IMR-90 (cell line): ENCODE results near the gene EYS. TPM values are rescaled to one million over a fixed set of nuclear protein-coding genes. Genes with fewer than 3 reads are reported as not detected.

Source experiments
- ATAC-seq: fragments of 200-7000 bp; cut with Tn5 transposase; 2 replicates; pipeline ENCODE4 v1.9.1; 2020; ENCODE audit warnings: low read depth, mild to moderate bottlenecking, moderate library complexity
- BruUV-seq: library from RNA; stranded (reverse); fragments of 400-500 nt; replicated peaks from 2 replicates; lab custom pipeline; 2021; lab: Mats Ljungman, UMichigan
- CTCF ChIA-PET: fragments of 300-600 bp; formaldehyde crosslinking; extraction: SDS; loops from one replicate; lab custom pipeline; 2021; ENCODE audit warnings: antibody characterized with exemption; lab: Yijun Ruan, JAX
- POLR2A ChIA-PET: fragments of 300-600 bp; sonication (Branson Sonifier 250); formaldehyde crosslinking; loops from one replicate; lab custom pipeline; 2022; ENCODE audit warnings: antibody characterized with exemption; ENCODE audit not compliant: unreplicated experiment; lab: Charles Lee
- DNase-seq: peaks from one replicate; pipeline ENCODE4 v3.0.0; 2013
- H2AFZ ChIP-seq: replicated peaks from 2 replicates; pipeline ENCODE3; 2013; ENCODE audit warnings: low read length, mild to moderate bottlenecking; ENCODE audit not compliant: poor library complexity
- H2AK5ac ChIP-seq: 2 replicates; pipeline ENCODE4 v1.6.1; 2013; ENCODE audit warnings: low read depth, low read length, inconsistent platforms
- H2AK9ac ChIP-seq: replicated peaks from 2 replicates; pipeline ENCODE3; 2013; ENCODE audit warnings: mild to moderate bottlenecking, low read depth, low read length, moderate library complexity; ENCODE audit not compliant: poor library complexity
- H2BK120ac ChIP-seq: 2 replicates; pipeline ENCODE4 v1.6.1; 2013; ENCODE audit warnings: low read depth, low read length, inconsistent platforms
- H2BK15ac ChIP-seq: 3 replicates; pipeline ENCODE4 v1.6.1; 2013; ENCODE audit warnings: low read depth, low read length, inconsistent platforms
- H2BK20ac ChIP-seq: 2 replicates; pipeline ENCODE4 v1.6.1; 2013; ENCODE audit warnings: low read depth, mild to moderate bottlenecking, inconsistent platforms, low read length, moderate library complexity
- H2BK5ac ChIP-seq: 2 replicates; pipeline ENCODE4 v1.6.1; 2013; ENCODE audit warnings: mild to moderate bottlenecking, low read depth, low read length, inconsistent platforms; ENCODE audit not compliant: poor library complexity, severe bottlenecking
- H3K14ac ChIP-seq: replicated peaks from 2 replicates; pipeline ENCODE4 v1.6.1; 2013; ENCODE audit warnings: low read depth, low read length, inconsistent platforms
- H3K18ac ChIP-seq: 2 replicates; pipeline ENCODE4 v1.6.1; 2013; ENCODE audit warnings: low read depth, low read length, control low read depth
- H3K23ac ChIP-seq: 2 replicates; pipeline ENCODE4 v1.6.1; 2013; ENCODE audit warnings: low read depth, low read length, inconsistent platforms
- H3K27ac ChIP-seq: 2 replicates; pipeline ENCODE4 v1.5.1; 2013; ENCODE audit warnings: mild to moderate bottlenecking, control low read depth, low read length; ENCODE audit not compliant: insufficient read depth
- H3K27me3 ChIP-seq: 2 replicates; pipeline ENCODE4 v1.6.1; 2013; ENCODE audit warnings: low read length; ENCODE audit not compliant: control insufficient read depth, insufficient read depth
- H3K36me3 ChIP-seq: 2 replicates; pipeline ENCODE4 v1.6.1; 2013; ENCODE audit warnings: low read length, mixed read lengths; ENCODE audit not compliant: control insufficient read depth, insufficient read depth
- H3K4ac ChIP-seq: 2 replicates; pipeline ENCODE4 v1.6.1; 2013; ENCODE audit warnings: low read depth, low read length, inconsistent platforms
- H3K4me1 ChIP-seq: 2 replicates; pipeline ENCODE4 v1.6.1; 2013; ENCODE audit warnings: low read length, mixed read lengths; ENCODE audit not compliant: control insufficient read depth, insufficient read depth
- H3K4me2 ChIP-seq: 2 replicates; pipeline ENCODE4 v1.6.1; 2013; ENCODE audit warnings: low read depth, mild to moderate bottlenecking, control low read depth, low read length, moderate library complexity
- H3K4me3 ChIP-seq: 2 replicates; pipeline ENCODE4 v1.5.1; 2013; ENCODE audit warnings: low read depth, mild to moderate bottlenecking, control low read depth, low read length, moderate library complexity; ENCODE audit not compliant: insufficient read depth
- H3K56ac ChIP-seq: 2 replicates; pipeline ENCODE4 v1.6.1; 2013; ENCODE audit warnings: low read length, inconsistent platforms; ENCODE audit not compliant: insufficient read depth; ENCODE audit errors: extremely low read depth
- H3K79me1 ChIP-seq, 2 experiments: 2 replicates each; pipeline ENCODE4 v1.6.1; 2013; ENCODE audit warnings: low read length in 2 of 2, inconsistent platforms in 1 of 2, low read depth in 1 of 2
- H3K9ac ChIP-seq: 2 replicates; pipeline ENCODE4 v1.6.1; 2013; ENCODE audit warnings: low read depth, low read length, control low read depth
- H3K9me1 ChIP-seq: 2 replicates; pipeline ENCODE4 v1.6.1; 2013; ENCODE audit warnings: low read length, inconsistent platforms; ENCODE audit not compliant: insufficient read depth
- H3K9me3 ChIP-seq: 2 replicates; pipeline ENCODE4 v1.6.1; 2013; ENCODE audit warnings: low read length; ENCODE audit not compliant: control insufficient read depth, insufficient read depth
- H4K20me1 ChIP-seq: 2 replicates; pipeline ENCODE4 v1.6.1; 2013; ENCODE audit warnings: low read length, inconsistent platforms; ENCODE audit not compliant: insufficient read depth
- H4K5ac ChIP-seq: 2 replicates; pipeline ENCODE4 v1.6.1; 2013; ENCODE audit warnings: mild to moderate bottlenecking, low read depth, low read length, control low read depth
- H4K8ac ChIP-seq, 2 experiments: 2 replicates each; pipeline ENCODE4 v1.6.1; 2013; ENCODE audit warnings: low read depth in 2 of 2, low read length in 2 of 2, control low read depth in 1 of 2, inconsistent platforms in 1 of 2
- H4K91ac ChIP-seq: 2 replicates; pipeline ENCODE4 v1.6.1; 2013; ENCODE audit warnings: low read depth, low read length, inconsistent platforms; ENCODE audit not compliant: insufficient read depth
- USF2 ChIP-seq: fragments of 150-350 bp; IDR thresholded peaks from 2 replicates; pipeline ENCODE4 v1.6.1; 2017; ENCODE audit warnings: mild to moderate bottlenecking, antibody characterized with exemption, low read length, low read depth
- WGBS, 2 experiments: methylation state at CpG; one replicate each; pipeline versions ENCODE4 v1.1.5 to v1.1.7; 2013; ENCODE audit warnings: missing lambda C conversion rate in 2 of 2; ENCODE audit not compliant: insufficient read length in 1 of 2; ENCODE audit errors: extremely low coverage in 2 of 2; 5-methylcytosine and 5-hydroxymethylcytosine counted together
- dilution Hi-C: fragments of 300-500 bp; cut with HindIII; formaldehyde crosslinking; loops from one replicate; pipeline ENCODE4 v1.14.3; 2018; ENCODE audit warnings: low sequenced_read_pairs; ENCODE audit not compliant: unreplicated experiment
- in situ Hi-C: fragments of 300-500 bp; cut with MboI; formaldehyde crosslinking; loops from 3 replicates; pipeline ENCODE4 v1.14.3; 2019; ENCODE audit warnings: low sequenced_read_pairs, inconsistent platforms, mixed read lengths
- intact Hi-C: fragments of 100-400 bp; cut with micrococcal nuclease; formaldehyde crosslinking; loops from 2 replicates; pipeline ENCODE4 v1.10.0; 2022
- polyA plus RNA-seq, 3 experiments: library from polyadenylated mRNA; depleted of rRNA; stranded (reverse); fragments of >200 nt; gene quantifications; 2 replicates each; pipeline ENCODE4 v1.2.3, GENCODE V29; 2012; ENCODE audit warnings: low replicate concordance in 1 of 3
- total RNA-seq: library from RNA; depleted of rRNA; stranded (reverse); fragments of >200 nt; gene quantifications from 2 replicates; pipeline ENCODE4 v1.2.3, GENCODE V29; 2012

Gene EYS
- total and polyA plus RNA-seq, 2 of the 4 experiments (the other 2 are of a cell fraction), result under 0.01 TPM; not detected in 1

- Histone ChIP-seq H2AFZ (peak overlapping the region; percentile 76), H4K91ac (peak overlapping the region; percentile 40; the same call in 1 of the 2 replicates), H3K56ac (no peak overlapping the region), H3K27ac (no peak overlapping the region), H2BK120ac (peak overlapping the region; percentile 50), H3K4me2 (no peak overlapping the region), H3K23ac (peak overlapping the region; percentile 13; the same call in 1 of the 2 replicates), H3K79me1 (no peaks in the 10 kb centered on the region), H2AK9ac (no peak overlapping the region), H3K9ac (no peak overlapping the region), H3K4me1 (no peaks in the 10 kb centered on the region), H2BK15ac (peak overlapping the region; percentile 55; the same call in 1 of the 3 replicates), H3K14ac (0 out of 2 replicates have a peak overlapping the region, but pooled peaks have one; percentile 66), H3K27me3 (no peaks in the 10 kb centered on the region), H4K5ac (no peak overlapping the region), H2BK5ac (no peak overlapping the region), H3K18ac (no peak overlapping the region), H3K4ac (peak overlapping the region; percentile 55), H2AK5ac (peak overlapping the region; percentile 24; the same call in 1 of the 2 replicates), H4K8ac (peak overlapping the region; percentile 5 to 53; a peak in 2 of 4 replicates), H3K9me3 (no peaks in the 10 kb centered on the region), H2BK20ac (peak overlapping the region; percentile 91), H3K36me3 (no peaks in the 10 kb centered on the region), H3K9me1 (no peaks in the 10 kb centered on the region), H4K20me1 (no peaks in the 10 kb centered on the region), H3K4me3 (no peak overlapping the region)
- POLR2A ChIA-PET, result no interaction called here
- no peak for TF ChIP-seq USF2
- no TSS peak for BruUV-seq
- CTCF ChIA-PET, result interaction anchor here (2.2 kb wide), 1 partner anchor 318 kb away, joined by 42 read pairs; no protein-coding TSS in a partner anchor
- dilution Hi-C loops (no loop called here), intact Hi-C loops (loop anchor here (5.0 kb wide), 1 partner anchor 91 kb away; no protein-coding TSS in a partner anchor), in situ Hi-C loops (loop anchor here (5.0 kb wide), 1 partner anchor 319 kb away; no protein-coding TSS in a partner anchor)
- DNase-seq (no peak), ATAC-seq (no peak)
- 44% methylated on average over 6 of the region's 8 CpGs; no CpG with 5 or more reads in 1 of the 2 experiments for WGBS, 2 experiments
These were observed 1694.0 kb downstream of the EYS start for GRCh38 chr6:64013011-64013410.
